Ishikawa (cell line): Measurements from ENCODE around the gene FBXO40.

Source experiments
- EP300 ChIP-seq: IDR thresholded peaks from 2 replicates; pipeline ENCODE4 v1.6.1; 2012; ENCODE audit warnings: borderline replicate concordance
- FOXM1 ChIP-seq: IDR thresholded peaks from 2 replicates; pipeline ENCODE4 v1.6.1; 2012; ENCODE audit warnings: low read depth, borderline replicate concordance
- RAD21 ChIP-seq: IDR thresholded peaks from 2 replicates; pipeline ENCODE4 v1.6.1; 2012; ENCODE audit warnings: low read depth
- TCF12 ChIP-seq: IDR thresholded peaks from 2 replicates; pipeline ENCODE4 v1.6.1; 2012; ENCODE audit warnings: low read depth

DNA sequence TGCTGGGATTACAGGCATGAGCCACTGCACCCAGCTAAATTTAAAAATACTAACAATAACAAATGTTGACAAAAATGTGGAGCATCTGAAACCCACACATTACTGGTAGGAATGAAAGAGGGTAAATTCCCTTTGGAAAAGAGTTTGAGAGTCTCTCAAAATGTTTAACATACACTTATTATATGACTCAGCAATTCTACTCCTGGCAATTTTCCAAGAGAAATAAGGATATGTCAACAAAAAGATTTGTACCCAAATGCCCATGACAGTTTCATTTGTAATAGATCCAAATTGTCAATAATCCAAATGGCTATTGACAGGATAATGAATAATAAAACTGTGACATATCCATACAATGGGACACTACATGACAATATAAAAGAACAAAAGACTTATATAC is 58.5 kb downstream of the FBXO40 start:
- TF ChIP-seq TCF12: no peak
- TF ChIP-seq EP300: no peak
- TF ChIP-seq FOXM1: no peak
- TF ChIP-seq RAD21: no peak
